ENCODE data around the gene UBAP2L. TPM values are rescaled to one million over a fixed set of nuclear protein-coding genes. Genes with fewer than 3 reads are reported as not detected.

The UBAP2L gene, protein sequence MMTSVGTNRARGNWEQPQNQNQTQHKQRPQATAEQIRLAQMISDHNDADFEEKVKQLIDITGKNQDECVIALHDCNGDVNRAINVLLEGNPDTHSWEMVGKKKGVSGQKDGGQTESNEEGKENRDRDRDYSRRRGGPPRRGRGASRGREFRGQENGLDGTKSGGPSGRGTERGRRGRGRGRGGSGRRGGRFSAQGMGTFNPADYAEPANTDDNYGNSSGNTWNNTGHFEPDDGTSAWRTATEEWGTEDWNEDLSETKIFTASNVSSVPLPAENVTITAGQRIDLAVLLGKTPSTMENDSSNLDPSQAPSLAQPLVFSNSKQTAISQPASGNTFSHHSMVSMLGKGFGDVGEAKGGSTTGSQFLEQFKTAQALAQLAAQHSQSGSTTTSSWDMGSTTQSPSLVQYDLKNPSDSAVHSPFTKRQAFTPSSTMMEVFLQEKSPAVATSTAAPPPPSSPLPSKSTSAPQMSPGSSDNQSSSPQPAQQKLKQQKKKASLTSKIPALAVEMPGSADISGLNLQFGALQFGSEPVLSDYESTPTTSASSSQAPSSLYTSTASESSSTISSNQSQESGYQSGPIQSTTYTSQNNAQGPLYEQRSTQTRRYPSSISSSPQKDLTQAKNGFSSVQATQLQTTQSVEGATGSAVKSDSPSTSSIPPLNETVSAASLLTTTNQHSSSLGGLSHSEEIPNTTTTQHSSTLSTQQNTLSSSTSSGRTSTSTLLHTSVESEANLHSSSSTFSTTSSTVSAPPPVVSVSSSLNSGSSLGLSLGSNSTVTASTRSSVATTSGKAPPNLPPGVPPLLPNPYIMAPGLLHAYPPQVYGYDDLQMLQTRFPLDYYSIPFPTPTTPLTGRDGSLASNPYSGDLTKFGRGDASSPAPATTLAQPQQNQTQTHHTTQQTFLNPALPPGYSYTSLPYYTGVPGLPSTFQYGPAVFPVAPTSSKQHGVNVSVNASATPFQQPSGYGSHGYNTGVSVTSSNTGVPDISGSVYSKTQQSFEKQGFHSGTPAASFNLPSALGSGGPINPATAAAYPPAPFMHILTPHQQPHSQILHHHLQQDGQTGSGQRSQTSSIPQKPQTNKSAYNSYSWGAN
- 105 TPM for total RNA-seq

GRCh38 chr1:154220071-154220969 lies at the start of gene UBAP2L:
Gene UBAP2L (plus strand): TSS chr1:154220955. CDS start chr1:154225124, 4,169 bp downstream.

GRCh38 chr1:154191990-154192461 lies 28.7 kb upstream of the UBAP2L start, which contains the start of gene TPM3:
Gene TPM3 (minus strand): TSS chr1:154192100. CDS start chr1:154192018, 82 bp downstream.

GRCh38 chr1:154206196-154206595 lies 14.6 kb upstream of the UBAP2L start, which contains the start of gene CFAP141:
Gene CFAP141 (minus strand): TSS chr1:154206333. CDS start chr1:154206307, 26 bp downstream.

DNA sequence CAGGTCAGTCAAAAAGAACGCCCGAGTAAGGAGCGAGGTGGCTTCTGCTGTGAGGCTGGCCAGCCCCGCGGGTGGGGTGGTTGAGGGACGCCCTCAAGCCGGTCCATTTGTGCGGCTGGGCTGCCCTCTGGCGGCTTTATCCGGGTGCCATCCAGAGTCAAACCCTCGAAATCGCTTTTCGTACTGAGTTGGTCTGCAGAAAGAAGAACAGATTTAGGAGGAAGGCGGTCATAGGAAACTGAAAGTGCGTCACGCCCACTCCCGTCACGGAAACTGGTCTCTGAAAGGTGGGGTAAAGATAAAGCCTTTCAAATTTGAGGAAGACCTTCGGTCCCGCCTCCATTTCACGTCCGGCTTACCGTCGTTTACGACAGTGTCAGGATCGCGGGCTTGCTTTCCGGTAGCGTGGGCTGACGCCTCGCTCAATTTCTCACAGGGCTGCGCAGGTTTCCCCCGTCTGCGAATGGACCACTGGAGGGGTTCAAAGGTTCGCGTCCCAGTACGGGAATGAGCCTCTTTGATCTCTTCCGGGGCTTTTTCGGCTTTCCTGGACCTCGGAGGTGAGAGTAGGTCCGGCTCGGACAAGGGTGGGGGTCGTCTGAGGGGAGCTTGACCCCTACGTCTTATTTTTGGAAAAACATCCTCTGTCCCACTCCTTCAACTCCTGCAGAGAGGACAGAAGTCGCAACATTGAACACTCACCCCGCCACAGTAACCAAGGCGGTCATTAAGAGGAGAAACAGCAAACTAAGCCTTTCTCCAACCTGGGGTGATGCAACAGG lies 51.7 kb downstream of the UBAP2L start, which contains the start of gene HAX1:
Gene HAX1 (plus strand): TSS at position 413 of the 782 bp plus-strand sequence. CDS start 95 bp downstream, at position 508.

Other genes starting within 250 kb of the UBAP2L start
- gene JTB, start 243.3 kb upstream of the UBAP2L start, total RNA-seq = 86.2 TPM
- 26.3 TPM for gene RAB13, start 234.6 kb upstream of the UBAP2L start, total RNA-seq
- gene RPS27, start 230.2 kb upstream of the UBAP2L start, total RNA-seq = 828 TPM
- gene NUP210L, start 65.9 kb upstream of the UBAP2L start, total RNA-seq = 0.11 TPM
- gene TPM3, start 28.9 kb upstream of the UBAP2L start, total RNA-seq = 239 TPM
- gene CFAP141, start 14.6 kb upstream of the UBAP2L start, total RNA-seq = not detected
- 65.3 TPM for gene HAX1, start 51.7 kb downstream of the UBAP2L start, total RNA-seq
- gene AQP10, start 100.1 kb downstream of the UBAP2L start, total RNA-seq = not detected
- 52.2 TPM for gene ATP8B2, start 104.6 kb downstream of the UBAP2L start, total RNA-seq
- 4.6 TPM for gene IL6R, start 184.4 kb downstream of the UBAP2L start, total RNA-seq

All from camera-type eye (tissue), 1 donor.